Measurements from ENCODE around the gene PLEKHA1. TPM values are rescaled to one million over a fixed set of nuclear protein-coding genes. Genes with fewer than 3 reads are reported as not detected.

PLEKHA1 gene
- total and polyA plus RNA-seq, 2 donors (not counting 1 experiment from before 2014, with no cell fraction given), result 9.0 to 34.0 TPM

GRCh38 chr10:122368502-122369254 is 5.8 kb upstream of the PLEKHA1 start:
- Histone ChIP-seq H3K4me3 (ENCODE audit: control extremely low read depth in 1 of 5, extremely low read depth in 1 of 5, insufficient read depth in 1 of 5, low read depth in 2 of 5, low read length in 4 of 5) (no peak overlapping the region), H3K4me1 (ENCODE audit: control insufficient read depth in 2 of 2, insufficient read depth in 2 of 2, low read length in 2 of 2) (peaks cover 2 to 3% of the 10 kb centered on the region in 2 donors), H3K4me2 (replicated peaks; ENCODE audit: low read depth, low read length, poor library complexity, severe bottlenecking) (no peak overlapping the region), H3K9me3 (ENCODE audit: control extremely low read depth in 1 of 3, control insufficient read depth in 2 of 3, insufficient read depth in 1 of 3, low read length in 2 of 3) (no peaks in the 10 kb centered on the region), H3K36me3 (replicated peaks in 1 of 2; ENCODE audit: control extremely low read depth in 1 of 2, control insufficient read depth in 1 of 2, extremely low read depth in 1 of 2, insufficient read depth in 2 of 2, low read length in 1 of 2) (no peaks in the 10 kb centered on the region), H2AFZ (ENCODE audit: insufficient read depth, low read depth, low read length, poor library complexity, severe bottlenecking) (no peak overlapping the region), H3K27ac (ENCODE audit: low read length in 2 of 2) (no peak overlapping the region), H3K9ac (ENCODE audit: low read length) (no peak overlapping the region), H4K20me1 (ENCODE audit: control insufficient read depth, insufficient read depth, low read length, poor library complexity, severe bottlenecking) (no peaks in the 10 kb centered on the region), H3K27me3 (replicated peaks in 1 of 4; ENCODE audit: control extremely low read depth in 1 of 4, control insufficient read depth in 3 of 4, insufficient read depth in 4 of 4, low read length in 3 of 4) (peaks cover 0 to 54% (median 25%) of the 10 kb centered on the region in 4 experiments), H3K79me2 (ENCODE audit: control insufficient read depth, insufficient read depth, low read length) (no peaks in the 10 kb centered on the region)
- peaks cover 65% of the 10 kb centered on the region for H3K27me3 Mint-ChIP-seq
- H3K4me1 Mint-ChIP-seq, result peaks cover 3% of the 10 kb centered on the region
- no peak for ATAC-seq (ENCODE audit: low read depth)
- TF ChIP-seq EZH2 (IDR thresholded peaks at IDR 0.05; ENCODE audit: borderline replicate concordance, insufficient read depth, low read depth, low read length, poor library complexity, severe bottlenecking) (no peak), CTCF (IDR thresholded peaks at IDR 0.05) (no peak)
- H3K4me3 Mint-ChIP-seq, result no peak overlapping the region
- no peak overlapping the region for H3K27ac Mint-ChIP-seq
- WGBS (ENCODE audit: insufficient coverage), result 83% methylated on average over 12 of the region's 13 CpGs
- H3K9me3 Mint-ChIP-seq (ENCODE audit: insufficient read depth), result no peaks in the 10 kb centered on the region
- DNase-seq, result no peak
- ChIA-PET CTCF (interaction anchor here (1.2 kb wide), 1 partner anchor 28 kb away, joined by 3 read pairs; no protein-coding TSS in a partner anchor), POLR2A (interaction anchor here (0.7 kb wide), 1 partner anchor 24 kb away, joined by 10 read pairs; no protein-coding TSS in a partner anchor)
- intact Hi-C loops (cut with micrococcal nuclease), result no loop called here

GRCh38 chr10:122373108-122373507 is 1.4 kb upstream of the PLEKHA1 start:
- no peak overlapping the region for H3K9ac ChIP-seq (ENCODE audit: low read length)
- no peak overlapping the region for H2AFZ ChIP-seq (ENCODE audit: insufficient read depth, low read depth, low read length, poor library complexity, severe bottlenecking)
- peak overlapping the region; percentile 43 for H3K27ac Mint-ChIP-seq

More at GRCh38 chr10:122373108-122373507, 1.4 kb upstream of the PLEKHA1 start:
- Histone ChIP-seq H3K27ac (ENCODE audit: low read length in 2 of 2) (no peak overlapping the region), H3K36me3 (replicated peaks in 1 of 2; ENCODE audit: control extremely low read depth in 1 of 2, control insufficient read depth in 1 of 2, extremely low read depth in 1 of 2, insufficient read depth in 2 of 2, low read length in 1 of 2) (no peaks in the 10 kb centered on the region), H3K4me3 (ENCODE audit: control extremely low read depth in 1 of 5, extremely low read depth in 1 of 5, insufficient read depth in 1 of 5, low read depth in 2 of 5, low read length in 4 of 5) (no peak overlapping the region), H3K79me2 (ENCODE audit: control insufficient read depth, insufficient read depth, low read length) (peaks cover 32% of the 10 kb centered on the region), H3K27me3 (replicated peaks in 1 of 4; ENCODE audit: control extremely low read depth in 1 of 4, control insufficient read depth in 3 of 4, insufficient read depth in 4 of 4, low read length in 3 of 4) (peaks cover 0 to 43% (median 22%) of the 10 kb centered on the region in 4 experiments), H3K4me1 (ENCODE audit: control insufficient read depth in 2 of 2, insufficient read depth in 2 of 2, low read length in 2 of 2) (peaks cover 13 to 17% of the 10 kb centered on the region in 2 donors), H3K9me3 (ENCODE audit: control extremely low read depth in 1 of 3, control insufficient read depth in 2 of 3, insufficient read depth in 1 of 3, low read length in 2 of 3) (no peaks in the 10 kb centered on the region), H4K20me1 (ENCODE audit: control insufficient read depth, insufficient read depth, low read length, poor library complexity, severe bottlenecking) (peaks cover 4% of the 10 kb centered on the region), H3K4me2 (replicated peaks; ENCODE audit: low read depth, low read length, poor library complexity, severe bottlenecking) (no peak overlapping the region)
- ChIA-PET POLR2A (no interaction called here), CTCF (interaction anchor here (1.7 to 2.3 kb wide), 2 partner anchors 30 to 62 kb away, joined by 11 to 12 read pairs; no protein-coding TSS in a partner anchor)
- DNase-seq, result peak; percentile 11
- TF ChIP-seq EZH2 (IDR thresholded peaks at IDR 0.05; ENCODE audit: borderline replicate concordance, insufficient read depth, low read depth, low read length, poor library complexity, severe bottlenecking), result no peak
- Mint-ChIP-seq H3K4me3 (peak overlapping the region; percentile 55), H3K9me3 (ENCODE audit: insufficient read depth) (no peaks in the 10 kb centered on the region), H3K27me3 (peaks cover 37% of the 10 kb centered on the region), H3K4me1 (peaks cover 22% of the 10 kb centered on the region)
- intact Hi-C loops (cut with micrococcal nuclease), result no loop called here
- no peak for ATAC-seq (ENCODE audit: low read depth)
- 85% methylated on average over 4 of the region's 4 CpGs for WGBS (ENCODE audit: insufficient coverage)

Data from B cell (primary cell).